Peyer's patch (tissue), 4 donors: ENCODE measurements around the gene HTT.

ENCODE experiments used
- POLR2A ChIP-seq, 2 donors: fragments of 450-650 bp; IDR thresholded peaks; one replicate each; pipeline ENCODE4 v1.5.1; 2017; ENCODE audit warnings: antibody characterized with exemption in 2 of 2, mild to moderate bottlenecking in 2 of 2, moderate library complexity in 2 of 2
- TF ChIP-seq, protein P1 (sequence below), 6 experiments: fragments of 450-650 bp in 4 of 6; fragments of 200-600 bp in 2 of 6; sonication (generic) in 1 of 6; IDR thresholded peaks; one replicate each; pipeline ENCODE4 v1.5.1; 2017 to 2019; ENCODE audit warnings: antibody characterized with exemption in 6 of 6, mild to moderate bottlenecking in 3 of 6, moderate library complexity in 1 of 6

DNA sequence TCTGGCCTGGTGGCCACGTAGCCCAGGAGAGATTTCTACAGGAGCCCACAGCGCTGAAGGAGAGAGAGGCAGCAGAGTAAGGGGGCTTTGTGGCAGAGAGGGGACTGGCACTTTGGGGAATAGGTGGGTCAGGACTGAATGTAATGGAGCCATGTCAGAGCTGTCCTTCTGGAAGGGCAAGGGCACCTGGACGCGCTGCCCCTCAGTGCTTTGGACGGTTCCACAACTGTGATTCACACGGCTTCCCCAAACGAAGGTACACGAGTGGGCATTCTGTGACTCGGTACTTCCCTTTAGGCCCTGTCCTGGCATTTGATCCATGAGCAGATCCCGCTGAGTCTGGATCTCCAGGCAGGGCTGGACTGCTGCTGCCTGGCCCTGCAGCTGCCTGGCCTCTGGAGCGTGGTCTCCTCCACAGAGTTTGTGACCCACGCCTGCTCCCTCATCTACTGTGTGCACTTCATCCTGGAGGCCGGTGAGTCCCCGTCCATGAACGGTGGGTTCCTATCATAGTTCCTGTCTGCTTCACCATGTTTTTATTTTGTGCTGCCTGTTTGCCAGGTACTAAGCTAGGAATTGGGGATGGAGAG is 139.3 kb downstream of the HTT start:
- TF ChIP-seq, protein P1, sequence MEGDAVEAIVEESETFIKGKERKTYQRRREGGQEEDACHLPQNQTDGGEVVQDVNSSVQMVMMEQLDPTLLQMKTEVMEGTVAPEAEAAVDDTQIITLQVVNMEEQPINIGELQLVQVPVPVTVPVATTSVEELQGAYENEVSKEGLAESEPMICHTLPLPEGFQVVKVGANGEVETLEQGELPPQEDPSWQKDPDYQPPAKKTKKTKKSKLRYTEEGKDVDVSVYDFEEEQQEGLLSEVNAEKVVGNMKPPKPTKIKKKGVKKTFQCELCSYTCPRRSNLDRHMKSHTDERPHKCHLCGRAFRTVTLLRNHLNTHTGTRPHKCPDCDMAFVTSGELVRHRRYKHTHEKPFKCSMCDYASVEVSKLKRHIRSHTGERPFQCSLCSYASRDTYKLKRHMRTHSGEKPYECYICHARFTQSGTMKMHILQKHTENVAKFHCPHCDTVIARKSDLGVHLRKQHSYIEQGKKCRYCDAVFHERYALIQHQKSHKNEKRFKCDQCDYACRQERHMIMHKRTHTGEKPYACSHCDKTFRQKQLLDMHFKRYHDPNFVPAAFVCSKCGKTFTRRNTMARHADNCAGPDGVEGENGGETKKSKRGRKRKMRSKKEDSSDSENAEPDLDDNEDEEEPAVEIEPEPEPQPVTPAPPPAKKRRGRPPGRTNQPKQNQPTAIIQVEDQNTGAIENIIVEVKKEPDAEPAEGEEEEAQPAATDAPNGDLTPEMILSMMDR (IDR thresholded peaks at IDR 0.05): no peak
- TF ChIP-seq POLR2A (IDR thresholded peaks at IDR 0.05): no peak
